Measurements from ENCODE around the gene TGFBR2.

The TGFBR2 gene

GRCh38 chr3:30712991-30713390, 106.6 kb downstream of the TGFBR2 start:
- no peak overlapping the region for H3K4me3 ChIP-seq (ENCODE audit: low read depth, low read length)
- no peaks in the 10 kb centered on the region for H3K4me1 ChIP-seq (ENCODE audit: control insufficient read depth, insufficient read depth, low read length)
- no peak overlapping the region for H3K27ac ChIP-seq (ENCODE audit: extremely low read depth, low read depth, low read length)
- no peaks in the 10 kb centered on the region for H3K36me3 ChIP-seq (ENCODE audit: control insufficient read depth in 2 of 2, insufficient read depth in 1 of 2, low read length in 2 of 2)
- ChIA-PET POLR2A (no interaction called here), CTCF (no interaction called here)
- TF ChIP-seq ZBTB48 (tag by site-specific recombination; IDR thresholded peaks at IDR 0.05) (no peak), ZNF830 (tag by site-specific recombination; IDR thresholded peaks at IDR 0.05; ENCODE audit: low read depth) (no peak)
- H3K9me3 ChIP-seq (ENCODE audit: control insufficient read depth, insufficient read depth, low read depth, low read length): no peaks in the 10 kb centered on the region

DNA sequence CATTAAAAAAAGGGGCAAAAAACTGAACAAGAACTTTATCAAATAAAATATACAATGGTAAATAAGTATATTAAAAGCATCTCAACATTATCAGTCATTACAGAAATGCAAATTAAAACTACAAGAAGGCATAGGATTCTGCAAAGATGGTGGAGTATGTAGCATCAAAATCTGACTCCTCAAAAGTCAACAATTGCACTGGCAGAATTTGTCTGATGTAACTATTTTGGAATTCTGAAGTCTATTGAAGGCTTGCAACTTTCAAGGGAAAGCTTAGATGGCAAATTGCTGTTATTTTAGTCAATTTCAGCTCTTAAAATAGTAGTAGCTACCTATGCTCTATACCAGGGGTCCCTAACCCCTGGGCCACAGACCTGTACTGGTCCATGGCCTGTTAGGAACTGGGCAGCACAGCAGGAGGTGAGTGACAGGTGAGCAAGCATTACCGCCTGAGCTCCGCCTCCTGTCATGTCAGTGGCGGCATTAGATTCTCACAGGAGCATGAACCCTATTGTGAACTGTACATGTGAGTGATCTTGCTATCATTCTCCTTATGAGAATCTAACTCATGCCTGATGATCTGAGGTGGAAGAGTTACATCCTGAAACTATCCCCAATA, 107.6 kb downstream of the TGFBR2 start:
- ChIA-PET CTCF (no interaction called here), POLR2A (no interaction called here)
- Histone ChIP-seq H3K36me3 (ENCODE audit: control insufficient read depth in 2 of 2, insufficient read depth in 1 of 2, low read length in 2 of 2) (no peaks in the 10 kb centered on the region), H3K4me3 (ENCODE audit: low read depth, low read length) (no peak overlapping the region), H3K4me1 (ENCODE audit: control insufficient read depth, insufficient read depth, low read length) (no peaks in the 10 kb centered on the region), H3K9me3 (ENCODE audit: control insufficient read depth, insufficient read depth, low read depth, low read length) (no peaks in the 10 kb centered on the region), H3K27ac (ENCODE audit: extremely low read depth, low read depth, low read length) (no peak overlapping the region)
- TF ChIP-seq ZNF544 (tag by site-specific recombination; IDR thresholded peaks at IDR 0.05) (no peak), ZNF549 (tag by site-specific recombination; IDR thresholded peaks at IDR 0.05) (peak; percentile 73)

- TF ChIP-seq ZNF473 (tag by site-specific recombination; IDR thresholded peaks at IDR 0.05) (no peak), SP2 (tag by site-specific recombination; IDR thresholded peaks at IDR 0.05) (no peak), ZNF274 (IDR thresholded peaks at IDR 0.05; ENCODE audit: low read length) (no peak), ZNF274 (tag by site-specific recombination; IDR thresholded peaks at IDR 0.05; ENCODE audit: borderline replicate concordance) (no peak), ZNF366 (tag by site-specific recombination; conservative IDR thresholded peaks at IDR 0.05) (no peak), ZNF501 (tag by site-specific recombination; IDR thresholded peaks at IDR 0.05) (no peak), TRIM28 (IDR thresholded peaks at IDR 0.05; ENCODE audit: borderline replicate concordance, low read length) (no peak), ZBTB49 (tag by site-specific recombination; IDR thresholded peaks at IDR 0.05; ENCODE audit: low read depth) (no peak), ZBTB1 (tag by site-specific recombination; IDR thresholded peaks at IDR 0.05) (no peak)
- H3K4me3 ChIP-seq (ENCODE audit: low read depth, low read length): no peak overlapping the region
- H3K27ac ChIP-seq (ENCODE audit: extremely low read depth, low read depth, low read length): no peak overlapping the region
- H3K9me3 ChIP-seq (ENCODE audit: control insufficient read depth, insufficient read depth, low read depth, low read length): no peaks in the 10 kb centered on the region
- no peaks in the 10 kb centered on the region for H3K36me3 ChIP-seq (ENCODE audit: control insufficient read depth in 2 of 2, insufficient read depth in 1 of 2, low read length in 2 of 2)
- H3K4me1 ChIP-seq (ENCODE audit: control insufficient read depth, insufficient read depth, low read length): 0 out of 2 replicates have a peak, but pooled peaks cover 5% of the 10 kb centered on the region
- POLR2A ChIA-PET: no interaction called here
- CTCF ChIA-PET: no interaction called here
Measured at GRCh38 chr3:30719536-30719935, 113.1 kb downstream of the TGFBR2 start.

DNA sequence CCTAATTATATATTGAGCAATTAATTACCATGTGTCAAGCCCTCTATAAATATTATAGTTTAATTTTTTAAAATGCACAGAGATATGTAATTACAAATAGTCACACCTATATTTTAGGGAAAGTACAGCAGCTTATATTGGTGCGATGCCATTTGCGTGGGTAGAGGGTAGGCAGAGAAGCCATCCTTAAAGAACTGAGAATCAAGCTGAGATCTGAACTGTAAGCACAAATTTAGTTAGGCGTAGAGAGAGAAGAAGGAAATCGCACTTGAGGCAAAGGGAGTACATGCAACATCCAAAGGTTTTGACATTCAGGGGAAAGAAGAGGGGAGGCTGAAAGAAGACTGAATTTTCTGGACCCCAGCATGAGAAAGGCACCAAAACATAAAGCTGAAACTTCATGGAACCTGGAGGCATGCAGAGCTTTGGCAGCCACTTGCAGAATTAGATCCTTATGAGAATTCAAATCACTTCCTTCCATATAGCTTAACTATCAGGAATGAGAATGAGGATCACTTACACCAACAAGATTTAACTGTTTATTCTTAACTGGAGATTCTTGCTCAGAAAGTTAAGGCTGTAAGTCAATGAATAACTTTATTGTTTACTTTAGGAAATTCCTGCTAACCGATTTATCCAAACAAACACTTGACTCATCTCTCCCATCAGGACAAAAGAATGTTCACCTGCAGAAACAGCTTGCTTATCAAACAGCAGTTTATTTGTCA, 114.3 kb downstream of the TGFBR2 start:
- no peak for TF ChIP-seq ZNF658 (tag by site-specific recombination; IDR thresholded peaks at IDR 0.05)
- no peak for TF ChIP-seq ZNF776 (tag by site-specific recombination; IDR thresholded peaks at IDR 0.05; ENCODE audit: borderline replicate concordance)
- no peak for TF ChIP-seq ZNF426 (tag by site-specific recombination; IDR thresholded peaks at IDR 0.05)
- TF ChIP-seq ZBTB7A (tag by site-specific recombination; IDR thresholded peaks at IDR 0.05; ENCODE audit: low read depth): no peak
- no peak for TF ChIP-seq ZBTB1 (tag by site-specific recombination; IDR thresholded peaks at IDR 0.05)
- TF ChIP-seq YY1 (tag by site-specific recombination; IDR thresholded peaks at IDR 0.05): no peak
- TF ChIP-seq BCL11B (tag by site-specific recombination; IDR thresholded peaks at IDR 0.05; ENCODE audit: low read depth): no peak
- TF ChIP-seq ZNF114 (tag by site-specific recombination; IDR thresholded peaks at IDR 0.05): no peak
- TF ChIP-seq ZNF239 (tag by site-specific recombination; IDR thresholded peaks at IDR 0.05): no peak
- no peak overlapping the region for H3K27ac ChIP-seq (ENCODE audit: extremely low read depth, low read depth, low read length)
- no peaks in the 10 kb centered on the region for H3K36me3 ChIP-seq (ENCODE audit: control insufficient read depth in 2 of 2, insufficient read depth in 1 of 2, low read length in 2 of 2)
- 0 out of 2 replicates have a peak, but pooled peaks cover 5% of the 10 kb centered on the region for H3K4me1 ChIP-seq (ENCODE audit: control insufficient read depth, insufficient read depth, low read length)
- POLR2A ChIA-PET: no interaction called here
- H3K9me3 ChIP-seq (ENCODE audit: control insufficient read depth, insufficient read depth, low read depth, low read length): no peaks in the 10 kb centered on the region
- CTCF ChIA-PET: interaction anchor here (0.6 kb wide), 1 partner anchor 232 kb away, joined by 4 read pairs; no protein-coding TSS in a partner anchor
- no peak overlapping the region for H3K4me3 ChIP-seq (ENCODE audit: low read depth, low read length)

All from HEK293 (cell line).